ENCODE data around the gene MRPL53.
"Not testable (repeated sequence)": the region's sequence is repeated elsewhere in the genome, so short reads cannot be mapped to it uniquely, and the experiment has no call there.

The MRPL53 gene

DNA sequence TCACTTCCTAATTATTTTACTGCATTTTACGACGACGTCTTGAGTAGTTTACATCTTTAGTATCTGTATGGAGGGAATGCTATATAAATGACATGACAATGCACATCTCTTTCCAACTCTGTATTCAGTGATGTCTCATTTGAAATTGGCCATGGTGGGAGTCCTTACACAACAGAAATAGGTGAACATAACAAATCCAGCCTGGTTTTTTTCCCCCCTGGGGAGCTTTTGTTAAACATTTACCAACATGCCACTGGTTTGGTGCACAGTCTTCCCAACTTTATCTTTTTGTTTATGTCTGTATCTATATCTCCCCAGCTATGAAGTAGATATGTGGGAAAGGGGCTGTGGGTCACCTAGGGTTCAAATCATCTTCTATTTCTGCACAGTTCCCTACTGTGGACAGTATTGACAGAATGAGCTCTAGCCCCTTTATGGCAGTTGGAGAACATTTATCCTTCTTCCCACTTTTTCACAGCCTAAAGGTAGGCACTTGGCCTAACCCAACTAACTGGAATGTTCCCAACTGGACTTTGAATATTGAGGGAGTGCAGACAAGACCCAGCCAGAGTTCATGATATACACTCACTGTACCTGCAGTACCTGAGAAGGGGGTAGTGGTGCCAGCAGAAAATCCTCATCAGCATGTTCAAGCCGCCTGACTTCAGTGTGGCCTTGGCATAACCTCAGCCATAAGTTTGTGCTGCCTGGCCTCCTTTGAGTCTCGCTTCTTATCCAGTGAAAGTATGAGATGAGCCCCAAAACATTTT, 25.1 kb downstream of the MRPL53 start:
- Mint-ChIP-seq H3K27me3 (peaks cover 4% of the 10 kb centered on the region), H3K36me3 (ENCODE audit: insufficient read depth) (peaks cover 2% of the 10 kb centered on the region), H3K4me1 (peaks cover 4% of the 10 kb centered on the region), H3K27ac (ENCODE audit: low read depth) (no peak overlapping the region), H3K4me3 (no peak overlapping the region), H3K9me3 (no peaks in the 10 kb centered on the region)
- no peak for DNase-seq (ENCODE audit: low spot score in 2 of 2)
- no peak for ATAC-seq (replicated peaks; ENCODE audit: extremely low read depth, poor library complexity, severe bottlenecking)

DNA sequence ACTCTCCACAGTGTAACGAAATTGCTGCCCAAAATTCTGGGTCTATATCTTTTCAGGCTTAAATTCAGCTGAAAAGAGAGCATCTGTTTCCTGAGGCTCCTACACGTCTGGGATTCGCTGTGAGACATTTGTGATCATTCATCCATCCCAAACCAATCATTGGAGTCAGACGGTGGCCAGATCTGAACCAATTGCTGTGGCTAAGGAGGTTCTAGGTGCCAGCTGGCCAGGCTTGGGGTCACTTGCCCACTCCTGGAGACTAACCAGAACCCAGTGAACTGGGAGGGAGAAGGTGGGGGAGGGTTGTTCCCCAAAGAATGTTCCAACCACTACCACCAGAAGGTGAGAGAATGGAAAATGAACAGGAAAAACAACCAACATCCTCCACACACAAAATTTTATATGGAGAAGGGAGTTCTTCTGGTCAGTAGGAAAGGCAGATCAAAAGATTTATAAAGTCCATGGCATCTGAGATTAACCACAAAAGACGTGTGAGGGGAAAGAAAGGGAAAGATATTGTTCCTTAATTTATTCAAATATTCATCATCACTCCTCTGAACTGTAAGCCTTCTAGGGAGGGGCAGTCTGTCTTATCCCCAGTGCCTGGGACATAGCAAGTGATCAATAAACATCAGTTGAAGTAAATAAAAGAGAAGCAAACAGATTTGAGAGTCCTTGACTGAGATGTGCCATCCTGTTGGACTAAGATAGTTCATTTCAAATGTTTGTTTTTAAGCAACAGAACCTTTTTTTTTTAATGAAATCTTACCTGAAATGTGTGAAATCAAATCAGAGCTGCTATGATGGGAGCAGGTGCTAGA, 27.8 kb downstream of the MRPL53 start:
- no peak for ATAC-seq (replicated peaks; ENCODE audit: extremely low read depth, poor library complexity, severe bottlenecking)
- Mint-ChIP-seq H3K27ac (ENCODE audit: low read depth) (no peak overlapping the region), H3K4me1 (peaks cover 10% of the 10 kb centered on the region), H3K27me3 (peaks cover 17% of the 10 kb centered on the region), H3K9me3 (no peaks in the 10 kb centered on the region), H3K4me3 (no peak overlapping the region), H3K36me3 (ENCODE audit: insufficient read depth) (no peaks in the 10 kb centered on the region)
- no peak for DNase-seq (ENCODE audit: low spot score in 2 of 2)

DNA sequence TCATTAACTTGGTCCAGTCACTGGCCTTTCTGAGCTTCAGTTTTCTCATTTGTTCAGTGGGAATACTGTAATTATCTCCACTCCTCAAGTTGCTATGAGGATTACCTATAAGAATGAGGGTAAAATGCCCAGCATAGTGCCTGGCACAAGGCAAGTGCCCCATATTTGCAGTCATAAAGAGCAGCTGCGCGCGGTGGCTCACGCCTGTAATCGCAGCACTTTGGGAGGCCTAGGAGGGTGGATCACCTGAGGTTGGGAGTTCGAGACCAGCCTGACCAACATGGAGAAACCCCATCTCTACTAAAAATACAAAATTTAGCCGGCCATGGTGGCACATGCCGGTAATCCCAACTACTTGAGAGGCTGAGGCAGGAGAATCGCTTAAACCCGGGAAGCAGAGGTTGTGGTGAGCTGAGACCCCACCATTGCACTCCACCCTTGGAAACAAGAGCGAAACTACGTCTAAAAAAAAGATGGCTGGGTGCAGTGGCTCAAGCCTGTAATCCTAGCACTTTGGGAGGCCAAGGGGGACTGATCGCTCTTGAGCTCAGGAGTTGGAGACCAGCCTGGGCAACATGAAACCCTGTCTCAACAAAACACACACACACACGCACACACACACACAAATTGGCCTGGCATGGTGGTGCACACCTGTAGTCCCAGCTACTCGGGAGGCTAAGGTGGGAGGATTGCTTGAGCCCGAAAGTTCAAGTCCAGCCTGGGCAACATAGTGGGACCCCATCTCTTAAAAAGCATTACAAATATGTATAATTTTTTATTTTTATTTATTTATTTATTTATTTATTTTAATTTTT, 29.8 kb downstream of the MRPL53 start:
- Mint-ChIP-seq H3K27ac (ENCODE audit: low read depth) (peak overlapping the region; percentile 41), H3K4me1 (peaks cover 10% of the 10 kb centered on the region), H3K4me3 (peak overlapping the region; percentile 61), H3K27me3 (peaks cover 17% of the 10 kb centered on the region)
- not testable (repeated sequence) for H3K36me3 Mint-ChIP-seq (ENCODE audit: insufficient read depth); ATAC-seq (replicated peaks; ENCODE audit: extremely low read depth, poor library complexity, severe bottlenecking); DNase-seq (ENCODE audit: low spot score in 2 of 2); H3K9me3 Mint-ChIP-seq

DNA sequence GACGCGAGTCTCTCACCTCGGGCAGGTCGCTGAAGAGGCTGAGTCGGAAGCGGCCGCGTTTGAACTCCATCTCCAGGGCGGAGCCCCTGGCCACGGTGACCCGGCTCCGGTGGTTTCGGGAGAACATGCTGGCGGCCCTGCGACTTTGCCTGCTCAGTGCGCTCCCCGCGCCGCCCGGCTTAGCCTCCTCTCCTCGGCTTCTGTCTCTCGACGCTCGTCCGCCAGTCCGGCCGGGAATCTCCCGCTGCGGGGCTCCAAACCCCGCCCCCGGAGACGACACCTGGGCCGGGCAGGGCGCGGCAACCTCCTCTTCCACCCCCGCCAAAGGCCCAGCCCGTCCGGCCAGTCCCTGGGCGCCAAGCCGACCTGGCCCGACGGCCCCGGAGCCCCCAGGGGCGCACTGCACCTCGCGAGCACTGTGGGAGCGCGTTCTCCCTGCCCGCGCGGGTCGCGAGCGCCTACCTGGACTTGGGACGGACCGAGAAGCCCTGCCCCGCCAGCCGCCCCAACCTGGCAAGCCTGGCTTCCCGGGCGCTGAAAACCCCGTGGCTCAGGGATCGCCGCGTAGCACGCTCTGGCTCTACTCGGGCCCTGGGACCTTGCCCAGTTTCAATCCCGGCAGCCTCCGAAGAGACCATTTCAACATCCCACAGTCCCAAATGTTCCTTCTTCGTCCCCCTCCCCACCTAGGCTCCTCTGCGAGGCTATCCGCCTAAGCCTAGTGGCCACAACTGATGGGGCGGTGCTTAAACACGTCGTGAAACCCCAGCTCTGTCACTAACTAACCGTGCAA, 30.6 kb downstream of the MRPL53 start, which contains the start of gene RTKN:
Gene RTKN (minus strand): TSS at position 248 of the 793 bp plus-strand sequence. CDS start 121 bp downstream, at position 127.
- no peaks in the 10 kb centered on the region for H3K9me3 Mint-ChIP-seq
- peaks cover 10% of the 10 kb centered on the region for H3K4me1 Mint-ChIP-seq
- H3K27ac Mint-ChIP-seq (ENCODE audit: low read depth), result peak within 1 kb of the TSS; percentile 41
- DNase-seq (ENCODE audit: low spot score in 2 of 2), result no peak
- H3K36me3 Mint-ChIP-seq (ENCODE audit: insufficient read depth), result no peaks in the 10 kb centered on the region
- ATAC-seq (replicated peaks; ENCODE audit: extremely low read depth, poor library complexity, severe bottlenecking), result peak; percentile 37
- H3K27me3 Mint-ChIP-seq, result peaks cover 17% of the 10 kb centered on the region
- peak within 1 kb of the TSS; percentile 61 for H3K4me3 Mint-ChIP-seq

DNA sequence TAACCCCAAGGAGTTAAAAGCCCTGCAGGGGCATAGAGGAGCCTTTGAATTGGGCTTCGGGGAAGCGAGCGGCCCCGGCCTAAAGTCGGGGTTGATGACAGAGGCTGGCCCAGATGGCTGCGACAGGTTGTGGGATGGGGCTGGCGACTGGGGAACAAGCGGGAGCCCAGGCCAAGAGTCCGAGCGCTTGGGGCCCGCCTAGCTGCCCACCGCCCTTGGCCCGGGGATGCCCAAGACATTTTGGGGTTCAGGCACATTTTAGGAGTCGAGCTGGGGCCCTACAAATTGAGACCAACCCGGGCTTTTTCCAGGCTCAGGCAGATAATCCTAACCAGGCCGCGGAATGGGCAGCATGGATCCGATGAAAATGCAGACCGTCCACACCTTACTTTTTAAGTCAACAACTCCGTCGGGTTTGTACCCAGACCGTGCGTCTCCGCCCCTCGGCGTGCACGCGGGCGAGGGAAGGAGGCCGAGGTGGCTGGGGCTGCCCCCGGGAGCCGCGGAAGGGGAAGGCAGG, 31.2 kb downstream of the MRPL53 start:
- Mint-ChIP-seq H3K4me3 (peak overlapping the region; percentile 61), H3K27ac (ENCODE audit: low read depth) (no peak overlapping the region), H3K27me3 (peaks cover 17% of the 10 kb centered on the region), H3K9me3 (no peaks in the 10 kb centered on the region), H3K36me3 (ENCODE audit: insufficient read depth) (no peaks in the 10 kb centered on the region), H3K4me1 (peaks cover 10% of the 10 kb centered on the region)
- DNase-seq (ENCODE audit: low spot score in 2 of 2) (no peak), ATAC-seq (replicated peaks; ENCODE audit: extremely low read depth, poor library complexity, severe bottlenecking) (peak; percentile 30)

DNA sequence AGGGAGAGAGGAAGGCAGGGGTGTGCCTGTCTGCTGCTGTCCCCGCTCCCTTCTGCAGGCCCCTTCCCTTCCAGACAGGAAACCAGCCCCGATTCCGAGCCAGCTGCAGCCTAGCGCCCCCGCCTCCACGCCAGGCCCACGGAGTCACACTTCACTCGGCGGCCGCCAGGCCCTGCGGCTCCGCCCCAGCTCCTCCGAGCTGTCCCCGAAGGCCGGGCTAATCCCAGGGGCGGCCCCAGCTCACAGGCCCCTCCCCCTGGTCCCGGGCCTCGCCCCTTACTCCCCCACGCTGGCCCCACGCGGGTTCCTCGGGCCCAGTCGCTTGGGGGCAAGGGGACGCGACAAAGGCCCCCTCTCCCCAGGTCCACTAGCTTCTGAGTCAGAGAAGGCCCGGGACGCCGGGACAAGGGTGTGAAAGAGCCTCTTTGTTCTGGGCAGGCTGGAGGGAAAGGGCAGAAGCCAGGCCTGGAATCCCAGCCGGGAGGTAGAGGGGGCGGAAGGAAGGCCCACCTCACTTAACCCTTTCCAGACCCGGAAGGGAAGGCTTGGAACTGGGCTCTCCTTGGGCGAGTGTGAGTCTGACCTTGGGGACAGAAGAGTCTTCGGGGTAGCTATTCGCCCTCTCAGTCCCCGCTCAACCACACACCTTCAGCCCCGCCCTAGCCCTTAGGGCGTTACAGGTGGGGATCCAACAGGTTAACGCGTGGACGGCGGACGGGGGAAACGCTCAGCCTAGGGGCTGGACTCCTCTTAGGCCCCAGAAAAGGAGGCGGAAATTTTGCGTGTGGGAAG, 31.9 kb downstream of the MRPL53 start:
- Mint-ChIP-seq H3K4me1 (peaks cover 10% of the 10 kb centered on the region), H3K4me3 (peak overlapping the region; percentile 61), H3K9me3 (no peaks in the 10 kb centered on the region), H3K36me3 (ENCODE audit: insufficient read depth) (no peaks in the 10 kb centered on the region), H3K27me3 (peaks cover 17% of the 10 kb centered on the region), H3K27ac (ENCODE audit: low read depth) (peak overlapping the region; percentile 80)
- ATAC-seq (replicated peaks; ENCODE audit: extremely low read depth, poor library complexity, severe bottlenecking), result peak; percentile 64
- no peak for DNase-seq (ENCODE audit: low spot score in 2 of 2)

DNA sequence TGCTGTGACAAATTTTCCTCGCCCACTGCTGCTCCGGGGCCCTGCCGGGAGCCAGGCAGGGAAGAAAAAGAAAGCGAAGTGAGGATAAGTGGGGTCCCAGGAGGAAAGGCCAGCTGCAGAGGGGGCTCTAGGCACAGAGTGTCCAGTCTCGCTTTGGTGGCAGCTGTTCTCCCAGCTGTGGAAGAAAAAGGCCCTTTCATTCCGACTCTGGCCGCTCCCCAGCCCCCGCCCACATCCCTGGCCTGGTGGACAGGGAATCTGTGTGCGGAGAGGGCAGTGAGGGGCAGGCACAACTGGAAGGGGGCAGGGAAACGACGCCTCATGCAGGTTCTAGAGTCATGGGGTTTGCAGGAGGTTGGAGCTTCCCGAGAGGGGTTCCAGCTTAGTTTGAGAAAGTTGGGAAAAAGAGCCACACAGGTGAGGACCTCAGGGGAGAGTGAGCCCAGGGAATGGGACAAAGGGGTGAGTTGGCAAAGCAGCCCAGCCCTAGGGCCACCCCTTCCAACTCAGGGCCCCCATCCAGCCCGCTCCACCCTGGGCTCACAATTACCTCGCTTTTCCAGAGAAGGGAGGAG, 32.6 kb downstream of the MRPL53 start:
- Mint-ChIP-seq H3K27me3 (peaks cover 17% of the 10 kb centered on the region), H3K36me3 (ENCODE audit: insufficient read depth) (no peaks in the 10 kb centered on the region), H3K9me3 (no peaks in the 10 kb centered on the region), H3K4me1 (peaks cover 10% of the 10 kb centered on the region), H3K4me3 (peak overlapping the region; percentile 61), H3K27ac (ENCODE audit: low read depth) (peak overlapping the region; percentile 80)
- DNase-seq (ENCODE audit: low spot score in 2 of 2), result no peak
- ATAC-seq (replicated peaks; ENCODE audit: extremely low read depth, poor library complexity, severe bottlenecking), result no peak

DNA sequence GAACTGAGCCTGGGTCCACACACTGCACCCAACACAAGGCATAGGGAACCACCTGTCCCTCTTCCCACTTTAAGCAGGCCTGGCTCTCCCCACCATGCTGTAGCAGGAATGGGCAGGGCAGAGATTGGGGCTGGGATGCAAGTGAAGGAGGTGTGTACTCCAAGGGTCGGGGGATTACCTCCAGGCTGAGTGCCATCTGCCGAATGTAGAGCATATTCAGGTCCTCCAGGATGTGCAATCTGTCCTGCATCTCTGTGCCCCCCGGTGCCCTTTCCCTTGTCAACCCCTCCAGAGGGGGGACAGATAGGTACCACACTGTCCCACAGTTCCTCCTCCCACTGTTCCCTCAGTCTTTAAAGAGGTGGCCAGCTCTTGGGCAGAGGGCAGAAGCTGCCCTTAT, 33.1 kb downstream of the MRPL53 start:
- H3K9me3 Mint-ChIP-seq, result no peaks in the 10 kb centered on the region
- peaks cover 10% of the 10 kb centered on the region for H3K4me1 Mint-ChIP-seq
- H3K27ac Mint-ChIP-seq (ENCODE audit: low read depth), result peak overlapping the region; percentile 80
- ATAC-seq (replicated peaks; ENCODE audit: extremely low read depth, poor library complexity, severe bottlenecking), result no peak
- peaks cover 17% of the 10 kb centered on the region for H3K27me3 Mint-ChIP-seq
- H3K4me3 Mint-ChIP-seq, result peak overlapping the region; percentile 61
- no peak for DNase-seq (ENCODE audit: low spot score in 2 of 2)
- H3K36me3 Mint-ChIP-seq (ENCODE audit: insufficient read depth), result no peaks in the 10 kb centered on the region

DNA sequence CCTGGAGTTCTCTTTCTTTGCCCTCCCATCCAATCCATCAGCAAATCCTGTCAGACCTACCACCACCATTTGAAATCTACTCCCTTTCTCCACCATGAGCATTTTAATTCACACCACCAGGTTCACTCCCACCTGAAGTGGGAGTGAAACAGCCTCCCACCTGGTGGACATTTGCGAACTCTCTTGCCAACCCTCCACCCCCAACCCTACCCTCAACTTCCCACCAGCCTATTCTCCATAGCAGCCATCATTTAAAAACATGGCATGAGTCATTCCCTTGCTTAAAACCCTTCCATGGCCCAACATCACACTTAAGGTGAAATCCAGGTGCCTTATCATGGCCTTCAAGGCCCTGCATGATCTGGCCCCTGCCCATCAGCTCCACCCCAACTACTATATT, 34.2 kb downstream of the MRPL53 start:
- ATAC-seq (replicated peaks; ENCODE audit: extremely low read depth, poor library complexity, severe bottlenecking) (no peak), DNase-seq (ENCODE audit: low spot score in 2 of 2) (no peak)
- Mint-ChIP-seq H3K4me1 (peaks cover 10% of the 10 kb centered on the region), H3K27me3 (peaks cover 17% of the 10 kb centered on the region), H3K4me3 (no peak overlapping the region), H3K9me3 (no peaks in the 10 kb centered on the region), H3K27ac (ENCODE audit: low read depth) (no peak overlapping the region), H3K36me3 (ENCODE audit: insufficient read depth) (no peaks in the 10 kb centered on the region)

DNA sequence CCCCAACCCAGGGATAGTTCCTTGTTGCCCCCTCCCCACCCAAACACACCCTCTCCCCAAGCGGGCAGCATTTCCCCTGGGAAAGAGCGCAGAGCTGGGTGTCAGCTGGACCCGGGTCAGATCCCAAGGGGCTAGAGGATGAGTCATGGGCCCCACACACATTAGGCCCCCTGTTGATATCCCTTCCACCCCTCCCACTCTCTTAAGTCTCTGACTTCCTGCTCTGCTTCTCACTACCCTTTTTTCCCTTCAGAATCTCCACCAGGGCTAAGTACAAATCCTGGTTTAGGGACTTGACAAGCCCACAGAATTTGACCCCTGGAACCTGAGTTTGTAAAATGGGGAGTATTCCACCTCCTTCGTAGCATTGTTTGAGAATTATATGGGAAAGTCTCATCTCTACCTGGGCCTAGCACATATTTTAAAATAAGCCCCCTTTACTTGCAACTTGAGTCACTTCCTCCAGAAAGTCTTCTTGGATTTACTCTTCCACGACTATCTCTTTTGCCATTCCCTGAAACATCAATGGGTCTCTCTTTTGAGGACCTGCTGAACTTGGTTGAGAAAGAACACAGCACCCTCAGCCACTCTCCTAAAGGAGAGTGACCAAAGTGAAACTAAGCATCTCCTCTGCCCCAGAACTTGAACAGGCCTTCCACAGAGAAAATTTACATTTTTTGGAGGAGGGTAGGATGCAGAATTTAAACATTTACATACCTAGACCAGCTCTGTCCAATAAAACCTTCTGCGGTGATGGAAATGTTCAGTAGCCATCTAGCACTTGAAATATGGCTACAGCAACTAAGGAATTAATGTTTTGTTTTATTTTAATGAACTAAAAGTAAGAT, 35.4 kb downstream of the MRPL53 start:
- ATAC-seq (replicated peaks; ENCODE audit: extremely low read depth, poor library complexity, severe bottlenecking) (no peak), DNase-seq (ENCODE audit: low spot score in 2 of 2) (no peak)
- no peaks in the 10 kb centered on the region for H3K9me3 Mint-ChIP-seq
- H3K36me3 Mint-ChIP-seq (ENCODE audit: insufficient read depth), result no peaks in the 10 kb centered on the region
- peaks cover 10% of the 10 kb centered on the region for H3K27me3 Mint-ChIP-seq
- peaks cover 6% of the 10 kb centered on the region for H3K4me1 Mint-ChIP-seq
- H3K4me3 Mint-ChIP-seq, result no peak overlapping the region
- H3K27ac Mint-ChIP-seq (ENCODE audit: low read depth), result no peak overlapping the region
